Panc1 (cell line): ENCODE data around the gene SMAD5. TPM values are rescaled to one million over a fixed set of nuclear protein-coding genes. Genes with fewer than 3 reads are reported as not detected.

Experiments used
- ATAC-seq: fragments of 200-7000 bp; cut with Tn5 transposase; 2 replicates; pipeline ENCODE4 v1.9.1; 2020; ENCODE audit warnings: mild to moderate bottlenecking, moderate library complexity
- BruUV-seq: library from RNA; stranded (reverse); fragments of 400-500 nt; replicated peaks from 2 replicates; lab custom pipeline; 2021; lab: Mats Ljungman, UMichigan
- CTCF ChIA-PET: fragments of 300-600 bp; sonication (Branson Sonifier 250); formaldehyde crosslinking; loops from one replicate; lab custom pipeline; 2022; ENCODE audit warnings: antibody characterized with exemption; lab: Charles Lee
- POLR2A ChIA-PET: fragments of 300-600 bp; sonication (Branson Sonifier 250); formaldehyde crosslinking; loops from one replicate; lab custom pipeline; 2022; ENCODE audit warnings: antibody characterized with exemption; lab: Charles Lee
- DNase-seq: peaks from one replicate; pipeline ENCODE4 v3.0.0-alpha.2; 2010; ENCODE audit warnings: low read depth, low spot score
- H3K27ac ChIP-seq: 2 replicates; pipeline ENCODE4 v1.5.1; 2011; ENCODE audit warnings: mild to moderate bottlenecking, low read length, inconsistent platforms
- H3K27me3 ChIP-seq: fragments of 200-500 bp; sonication (Bioruptor generic); 2 replicates; pipeline ENCODE4 v1.6.0; 2014; ENCODE audit warnings: low read length, inconsistent platforms; ENCODE audit not compliant: control insufficient read depth, insufficient read depth
- H3K36me3 ChIP-seq: fragments of 200-500 bp; sonication (Bioruptor generic); 2 replicates; pipeline ENCODE4 v1.5.1; 2014; ENCODE audit warnings: inconsistent platforms, mild to moderate bottlenecking, low read length, moderate library complexity; ENCODE audit not compliant: control insufficient read depth, insufficient read depth
- H3K4me1 ChIP-seq: 2 replicates; pipeline ENCODE4 v1.5.1; 2011; ENCODE audit warnings: inconsistent platforms, mild to moderate bottlenecking, low read length, moderate library complexity; ENCODE audit not compliant: control insufficient read depth, insufficient read depth
- H3K4me3 ChIP-seq, 2 experiments: 2 replicates each; pipeline ENCODE4 v1.5.1; 2011 to 2012; ENCODE audit warnings: low read depth in 2 of 2, low read length in 2 of 2, mild to moderate bottlenecking in 2 of 2, inconsistent platforms in 1 of 2, moderate library complexity in 1 of 2
- H3K9me3 ChIP-seq: fragments of 200-500 bp; sonication (Bioruptor generic); 2 replicates; pipeline ENCODE4 v1.5.1; 2014; ENCODE audit warnings: low read depth, mild to moderate bottlenecking, inconsistent platforms, low read length, moderate library complexity; ENCODE audit not compliant: control insufficient read depth, insufficient read depth
- POLR2AphosphoS5 ChIP-seq: IDR thresholded peaks from 2 replicates; pipeline ENCODE4 v1.6.1; 2012; ENCODE audit warnings: mild to moderate bottlenecking, low read depth, low read length, moderate library complexity
- SIN3A ChIP-seq: IDR thresholded peaks from 2 replicates; pipeline ENCODE4 v1.6.1; 2012; ENCODE audit warnings: low read depth, mild to moderate bottlenecking, low read length, moderate library complexity, borderline replicate concordance; ENCODE audit not compliant: insufficient read depth
- TCF7L2 ChIP-seq: IDR thresholded peaks from 2 replicates; pipeline ENCODE4 v1.6.1; 2011; ENCODE audit warnings: mild to moderate bottlenecking, low read depth, low read length, inconsistent platforms
- in situ Hi-C: cut with HindIII; loops from 2 replicates; pipeline ENCODE4 v1.10.0; 2016; ENCODE audit warnings: low sequenced_read_pairs, low pct_unique_long_range_greater_than_20kb
- intact Hi-C: fragments of 100-400 bp; cut with micrococcal nuclease; formaldehyde crosslinking; loops from one replicate; pipeline ENCODE4 v1.10.0; 2022; ENCODE audit not compliant: unreplicated experiment
- total RNA-seq: library from RNA; stranded (reverse); gene quantifications from one replicate; pipeline ENCODE4 v1.2.1, GENCODE V29; 2021; ENCODE audit not compliant: unreplicated experiment
- TF ChIP-seq, protein P1 (sequence below): fragments of 450-650 bp; IDR thresholded peaks from 2 replicates; pipeline ENCODE4 v1.5.1; 2017; ENCODE audit warnings: mild to moderate bottlenecking
- TF ChIP-seq, protein P2 (sequence below), 2 experiments: IDR thresholded peaks; 2 replicates each; pipeline ENCODE4 v1.6.1; 2011 to 2012; ENCODE audit warnings: low read depth in 2 of 2, control low read depth in 1 of 2, low read length in 1 of 2, mild to moderate bottlenecking in 1 of 2, moderate library complexity in 1 of 2; ENCODE audit not compliant: insufficient read depth in 1 of 2

SMAD5 gene
- total RNA-seq, 1 experiment from 2014 or later: 61.5 TPM

DNA sequence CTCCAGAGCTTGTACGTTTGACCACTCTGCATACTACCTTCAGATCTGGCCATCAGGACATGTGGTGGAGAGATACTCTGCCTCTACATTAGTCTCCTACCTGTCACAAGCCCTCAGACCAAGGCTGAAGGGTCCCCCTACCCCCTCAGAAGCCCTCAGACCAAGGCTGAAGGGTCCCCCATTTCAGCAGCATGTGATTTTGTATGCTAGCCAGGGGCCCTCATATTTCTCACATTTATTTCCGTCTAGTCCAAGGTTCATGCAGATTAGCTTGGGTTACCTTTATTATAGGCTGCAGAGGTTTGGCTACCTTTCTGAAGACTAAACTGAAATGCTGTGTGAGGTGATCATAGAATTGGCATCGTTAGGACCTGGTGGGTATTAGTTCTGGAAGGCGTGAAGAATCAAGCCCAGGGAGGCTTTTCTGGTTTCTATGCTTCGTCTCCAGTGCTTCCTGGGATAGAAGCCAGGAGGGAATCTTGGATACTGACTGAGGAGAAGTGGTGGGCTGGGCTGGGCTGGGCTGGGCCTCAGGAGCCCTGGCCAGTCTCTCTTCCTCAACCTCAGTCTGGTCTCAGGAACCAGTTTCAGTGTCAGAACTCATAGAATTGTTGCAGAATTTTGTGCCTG, 57.6 kb downstream of the SMAD5 start:
- in situ Hi-C loops (no loop called here), intact Hi-C loops (no loop called here)
- H3K4me3 ChIP-seq: no peak overlapping the region
- POLR2A ChIA-PET: interaction anchor here (0.6 kb wide), 1 partner anchor 66 kb away, joined by 3 read pairs; no protein-coding TSS in a partner anchor
- H3K27ac ChIP-seq: no peak overlapping the region
- no peaks in the 10 kb centered on the region for H3K36me3 ChIP-seq
- H3K9me3 ChIP-seq: no peaks in the 10 kb centered on the region
- ATAC-seq (no peak), DNase-seq (no peak)
- TF ChIP-seq TCF7L2: no peak
- TF ChIP-seq, protein P1, sequence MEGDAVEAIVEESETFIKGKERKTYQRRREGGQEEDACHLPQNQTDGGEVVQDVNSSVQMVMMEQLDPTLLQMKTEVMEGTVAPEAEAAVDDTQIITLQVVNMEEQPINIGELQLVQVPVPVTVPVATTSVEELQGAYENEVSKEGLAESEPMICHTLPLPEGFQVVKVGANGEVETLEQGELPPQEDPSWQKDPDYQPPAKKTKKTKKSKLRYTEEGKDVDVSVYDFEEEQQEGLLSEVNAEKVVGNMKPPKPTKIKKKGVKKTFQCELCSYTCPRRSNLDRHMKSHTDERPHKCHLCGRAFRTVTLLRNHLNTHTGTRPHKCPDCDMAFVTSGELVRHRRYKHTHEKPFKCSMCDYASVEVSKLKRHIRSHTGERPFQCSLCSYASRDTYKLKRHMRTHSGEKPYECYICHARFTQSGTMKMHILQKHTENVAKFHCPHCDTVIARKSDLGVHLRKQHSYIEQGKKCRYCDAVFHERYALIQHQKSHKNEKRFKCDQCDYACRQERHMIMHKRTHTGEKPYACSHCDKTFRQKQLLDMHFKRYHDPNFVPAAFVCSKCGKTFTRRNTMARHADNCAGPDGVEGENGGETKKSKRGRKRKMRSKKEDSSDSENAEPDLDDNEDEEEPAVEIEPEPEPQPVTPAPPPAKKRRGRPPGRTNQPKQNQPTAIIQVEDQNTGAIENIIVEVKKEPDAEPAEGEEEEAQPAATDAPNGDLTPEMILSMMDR: no peak
- CTCF ChIA-PET: no interaction called here
- H3K27me3 ChIP-seq: no peaks in the 10 kb centered on the region; the same call in 1 of the 2 replicates
- H3K4me1 ChIP-seq: peaks cover 6% of the 10 kb centered on the region; the same call in 1 of the 2 replicates
- no TSS peak for BruUV-seq

- CTCF ChIA-PET: interaction anchor here (0.6 kb wide), 1 partner anchor 21 kb away, joined by 4 read pairs; no protein-coding TSS in a partner anchor
- TF ChIP-seq, protein P1: no peak
- no peak for TF ChIP-seq POLR2AphosphoS5
- TF ChIP-seq, protein P2, sequence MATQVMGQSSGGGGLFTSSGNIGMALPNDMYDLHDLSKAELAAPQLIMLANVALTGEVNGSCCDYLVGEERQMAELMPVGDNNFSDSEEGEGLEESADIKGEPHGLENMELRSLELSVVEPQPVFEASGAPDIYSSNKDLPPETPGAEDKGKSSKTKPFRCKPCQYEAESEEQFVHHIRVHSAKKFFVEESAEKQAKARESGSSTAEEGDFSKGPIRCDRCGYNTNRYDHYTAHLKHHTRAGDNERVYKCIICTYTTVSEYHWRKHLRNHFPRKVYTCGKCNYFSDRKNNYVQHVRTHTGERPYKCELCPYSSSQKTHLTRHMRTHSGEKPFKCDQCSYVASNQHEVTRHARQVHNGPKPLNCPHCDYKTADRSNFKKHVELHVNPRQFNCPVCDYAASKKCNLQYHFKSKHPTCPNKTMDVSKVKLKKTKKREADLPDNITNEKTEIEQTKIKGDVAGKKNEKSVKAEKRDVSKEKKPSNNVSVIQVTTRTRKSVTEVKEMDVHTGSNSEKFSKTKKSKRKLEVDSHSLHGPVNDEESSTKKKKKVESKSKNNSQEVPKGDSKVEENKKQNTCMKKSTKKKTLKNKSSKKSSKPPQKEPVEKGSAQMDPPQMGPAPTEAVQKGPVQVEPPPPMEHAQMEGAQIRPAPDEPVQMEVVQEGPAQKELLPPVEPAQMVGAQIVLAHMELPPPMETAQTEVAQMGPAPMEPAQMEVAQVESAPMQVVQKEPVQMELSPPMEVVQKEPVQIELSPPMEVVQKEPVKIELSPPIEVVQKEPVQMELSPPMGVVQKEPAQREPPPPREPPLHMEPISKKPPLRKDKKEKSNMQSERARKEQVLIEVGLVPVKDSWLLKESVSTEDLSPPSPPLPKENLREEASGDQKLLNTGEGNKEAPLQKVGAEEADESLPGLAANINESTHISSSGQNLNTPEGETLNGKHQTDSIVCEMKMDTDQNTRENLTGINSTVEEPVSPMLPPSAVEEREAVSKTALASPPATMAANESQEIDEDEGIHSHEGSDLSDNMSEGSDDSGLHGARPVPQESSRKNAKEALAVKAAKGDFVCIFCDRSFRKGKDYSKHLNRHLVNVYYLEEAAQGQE (IDR thresholded peaks at IDR 0.05; ENCODE audit: insufficient read depth in 1 of 2, low read depth in 2 of 2, low read length in 1 of 2): no peak
- no peak for TF ChIP-seq SIN3A
These were observed 58.3 kb downstream of the SMAD5 start for GRCh38 chr5:136190904-136191303.

More at GRCh38 chr5:136190904-136191303, 58.3 kb downstream of the SMAD5 start:
- no TSS peak for BruUV-seq
- intact Hi-C loops: no loop called here
- H3K27ac ChIP-seq: no peak overlapping the region
- H3K9me3 ChIP-seq: no peaks in the 10 kb centered on the region
- POLR2A ChIA-PET: no interaction called here
- DNase-seq: no peak
- no peaks in the 10 kb centered on the region; the same call in 1 of the 2 replicates for H3K27me3 ChIP-seq
- H3K4me1 ChIP-seq: peaks cover 6% of the 10 kb centered on the region; the same call in 1 of the 2 replicates
- no peaks in the 10 kb centered on the region for H3K36me3 ChIP-seq
- no peak overlapping the region for H3K4me3 ChIP-seq
- in situ Hi-C loops: no loop called here
- no peak for ATAC-seq
